ENCODE measurements around the gene ARF1.
A peak's percentile ranks its signal among the peaks of the same experiment; 100 is the strongest.

Gene ARF1

DNA sequence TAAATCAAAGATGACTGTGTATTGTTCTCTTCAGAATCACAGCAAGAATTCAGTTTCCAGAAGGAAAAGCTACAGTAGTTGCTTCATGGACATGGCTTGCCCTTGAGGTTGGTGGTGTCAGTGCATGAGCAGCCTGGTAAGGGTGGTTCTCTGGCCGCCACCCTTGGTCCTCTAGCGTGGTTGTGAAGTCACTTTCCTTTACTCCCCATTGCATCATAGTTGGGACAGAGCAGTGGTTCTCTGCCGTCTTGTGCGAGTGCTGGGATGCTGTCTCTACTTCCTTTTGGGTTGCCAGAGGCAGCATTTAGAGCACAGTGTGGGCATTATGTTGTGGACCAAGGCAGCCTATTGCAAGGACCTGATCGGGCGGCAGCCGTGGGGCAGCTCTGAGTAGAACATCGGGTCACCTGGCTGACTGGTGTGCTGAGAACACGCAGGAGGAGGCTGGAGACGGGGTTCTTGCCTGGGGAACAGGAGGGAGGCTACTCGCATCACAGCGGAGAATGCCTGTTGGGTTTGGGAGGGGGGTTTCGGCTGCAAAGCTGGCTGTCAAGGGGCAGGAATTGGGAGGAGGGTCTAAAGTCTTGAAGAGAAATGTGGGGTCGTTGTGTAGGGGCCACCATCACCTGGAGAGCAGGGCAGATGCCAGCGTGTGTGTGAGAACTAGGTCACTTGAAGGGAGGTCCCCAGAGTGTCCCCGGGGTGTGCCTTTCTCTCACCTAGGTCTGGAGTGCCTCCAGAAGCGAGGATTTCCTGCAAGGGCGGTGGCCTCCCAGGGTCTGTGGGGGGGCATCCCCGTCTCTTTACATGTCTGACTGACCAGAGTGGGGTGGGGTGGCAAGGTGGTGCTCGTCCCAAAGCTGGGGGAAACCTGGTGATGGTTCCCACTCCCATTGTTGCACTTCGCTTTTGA, 6.3 kb downstream of the ARF1 start:
- DNase-seq (ENCODE audit: low read depth in 3 of 3) = no peak

DNA sequence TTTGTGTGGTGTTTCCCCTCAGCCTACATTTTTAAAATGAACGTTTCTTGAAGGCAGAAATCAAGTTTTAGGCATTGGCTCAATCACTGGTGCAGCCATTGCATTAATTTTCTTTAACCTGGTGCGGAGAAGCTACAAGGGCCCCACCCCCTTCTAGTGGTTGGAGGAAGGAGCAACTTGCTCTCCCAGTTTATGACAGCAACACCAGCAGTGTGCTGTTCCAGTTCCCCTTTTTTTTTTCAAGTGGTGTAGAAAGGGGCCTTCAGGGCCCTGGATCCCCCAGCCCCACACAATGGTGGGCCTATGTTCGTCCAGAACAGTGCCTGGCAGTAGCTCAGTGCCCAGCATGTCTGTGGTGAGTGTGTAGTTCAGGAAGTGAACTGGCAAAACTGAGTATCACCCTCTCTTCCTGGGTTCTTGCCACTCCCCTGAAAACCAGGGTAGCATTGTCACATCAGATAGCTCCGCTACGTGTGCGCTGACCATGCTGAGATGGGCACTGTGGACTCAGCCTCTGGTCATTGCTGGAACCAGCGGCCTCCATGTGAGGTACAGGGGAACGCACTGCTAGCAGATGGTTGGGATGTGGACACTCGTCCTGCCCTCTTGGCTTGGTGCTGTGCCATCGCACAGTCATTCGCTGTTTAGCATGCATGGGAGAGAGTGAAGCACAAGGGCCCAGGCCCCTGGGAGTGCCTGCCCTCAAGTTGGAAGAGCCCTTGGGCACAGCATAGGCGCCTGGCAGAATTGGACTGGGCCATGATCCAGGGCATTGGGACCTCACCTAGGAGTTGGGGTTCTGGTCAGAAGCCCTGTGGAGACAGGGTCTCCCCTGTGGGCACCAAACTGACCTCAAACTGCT, 7.2 kb downstream of the ARF1 start:
- no peak for DNase-seq (ENCODE audit: low read depth in 3 of 3)

DNA sequence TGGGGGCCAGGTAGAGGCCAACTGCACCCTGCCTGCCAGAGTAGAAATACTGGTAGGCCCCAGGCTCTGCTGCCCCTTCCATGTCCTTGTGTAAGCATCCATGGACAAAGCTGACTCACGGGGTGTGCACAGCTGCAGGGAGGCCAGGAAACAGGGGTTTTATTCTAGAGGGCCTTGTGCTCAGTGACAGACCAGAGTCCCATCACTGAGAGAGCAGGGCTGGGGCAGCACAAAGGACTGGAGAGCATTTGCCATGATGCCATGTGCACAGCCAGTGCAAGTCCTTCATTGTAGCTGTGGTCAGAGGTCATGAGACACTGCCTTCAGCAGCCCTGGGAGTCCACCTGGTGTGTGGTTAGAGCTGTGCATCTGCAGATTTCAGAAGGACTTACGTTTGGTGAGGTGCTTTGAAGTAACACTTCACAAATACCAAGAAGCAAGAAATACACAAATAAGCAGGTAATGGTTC, 8.1 kb downstream of the ARF1 start:
- DNase-seq (ENCODE audit: low read depth in 3 of 3) = no peak

DNA sequence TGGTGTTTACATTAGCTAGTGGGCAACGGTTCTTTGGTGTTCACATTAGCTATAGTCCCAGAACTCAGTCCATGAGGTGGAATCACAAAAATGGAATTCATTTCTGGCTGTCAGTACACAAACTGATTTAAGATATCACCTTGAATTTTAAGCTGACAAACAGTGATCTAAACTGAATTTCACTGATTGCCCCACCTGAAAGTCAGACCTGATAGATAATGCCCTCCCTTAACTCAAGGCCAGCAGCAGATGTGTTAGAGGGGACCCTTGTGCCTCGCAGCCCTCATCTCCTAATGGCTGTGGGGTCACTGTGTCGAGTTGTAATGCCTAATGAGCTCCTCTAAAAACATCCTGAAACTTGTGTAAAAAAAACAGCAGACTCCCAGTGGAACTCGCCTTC, 8.6 kb downstream of the ARF1 start:
- no peak for DNase-seq (ENCODE audit: low read depth in 3 of 3)

DNA sequence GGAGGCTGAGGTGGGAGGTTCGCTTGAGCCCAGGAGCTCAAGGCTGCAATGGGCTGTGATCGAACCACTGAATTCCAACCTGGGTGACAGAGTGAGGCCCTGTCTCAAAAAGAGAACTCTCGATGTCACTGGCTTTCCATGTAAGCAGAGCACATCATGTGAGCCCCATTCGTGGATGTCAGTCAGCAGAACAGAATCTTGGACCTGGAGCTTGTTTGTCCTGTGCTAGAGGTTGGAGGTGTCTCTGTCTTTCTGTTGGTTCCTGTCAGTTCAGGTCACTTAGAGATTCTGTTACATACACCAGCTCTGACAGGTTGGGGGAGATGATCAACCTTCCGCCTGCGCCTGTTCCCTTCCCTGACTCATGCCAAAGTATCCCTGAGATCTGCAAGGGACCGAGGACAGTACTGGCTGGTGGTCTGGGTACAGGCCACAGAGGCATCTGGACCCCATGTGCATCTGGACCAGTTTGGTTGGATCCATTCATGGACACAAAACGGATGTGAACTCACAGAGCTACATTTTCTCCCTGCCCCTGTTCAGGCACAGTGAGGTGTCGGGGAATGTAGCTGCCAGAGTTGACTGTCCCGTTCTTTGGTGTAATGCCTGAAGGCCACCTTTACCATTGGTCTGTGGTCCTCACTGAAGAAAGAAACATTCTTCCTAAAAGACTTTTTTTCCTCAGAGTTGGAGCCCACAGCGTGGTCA, 10.0 kb downstream of the ARF1 start:
- no peak for DNase-seq (ENCODE audit: low read depth in 3 of 3)

DNA sequence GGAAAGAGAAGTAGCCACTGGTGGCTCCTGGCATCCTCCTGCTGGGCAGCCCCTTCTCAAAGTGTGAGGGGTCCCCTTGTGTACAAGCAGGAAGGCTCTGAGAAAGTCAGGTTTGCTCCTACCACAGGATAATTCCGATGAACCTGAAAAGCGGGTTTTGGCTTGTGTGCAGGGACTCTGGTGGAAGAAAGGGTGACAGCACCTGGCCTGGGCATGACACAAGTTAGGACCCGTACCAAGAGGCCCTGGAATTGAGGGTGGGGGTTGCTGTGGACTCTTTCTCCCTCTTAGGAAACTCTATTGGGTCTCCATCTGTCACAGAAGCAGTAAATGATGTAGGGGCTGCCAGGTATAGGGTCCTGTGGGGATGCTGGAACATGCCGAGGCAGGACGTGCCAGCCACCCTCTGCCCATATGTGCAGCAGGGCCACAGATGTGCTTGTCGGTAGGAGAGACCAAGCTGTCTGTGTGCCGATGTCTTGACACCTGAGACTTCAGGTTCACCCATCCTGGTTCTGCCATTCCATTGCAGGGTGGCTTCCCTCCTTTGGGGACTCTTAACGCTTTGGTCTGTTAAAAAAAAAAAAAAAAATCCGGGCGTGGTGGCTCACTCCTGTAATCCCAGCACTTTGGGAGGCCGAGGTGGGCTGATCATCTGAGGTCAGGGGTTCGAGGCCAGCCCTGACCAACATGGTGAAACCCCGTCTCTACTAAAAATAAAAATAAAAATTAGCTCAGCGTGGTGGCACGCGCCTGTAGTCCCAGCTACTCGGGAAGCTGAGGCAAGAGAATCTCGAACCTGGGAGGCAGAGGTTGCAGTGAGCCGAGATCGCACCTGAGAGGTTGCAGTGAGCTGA, 10.8 kb downstream of the ARF1 start:
- no peak for DNase-seq (ENCODE audit: low read depth in 3 of 3)

DNA sequence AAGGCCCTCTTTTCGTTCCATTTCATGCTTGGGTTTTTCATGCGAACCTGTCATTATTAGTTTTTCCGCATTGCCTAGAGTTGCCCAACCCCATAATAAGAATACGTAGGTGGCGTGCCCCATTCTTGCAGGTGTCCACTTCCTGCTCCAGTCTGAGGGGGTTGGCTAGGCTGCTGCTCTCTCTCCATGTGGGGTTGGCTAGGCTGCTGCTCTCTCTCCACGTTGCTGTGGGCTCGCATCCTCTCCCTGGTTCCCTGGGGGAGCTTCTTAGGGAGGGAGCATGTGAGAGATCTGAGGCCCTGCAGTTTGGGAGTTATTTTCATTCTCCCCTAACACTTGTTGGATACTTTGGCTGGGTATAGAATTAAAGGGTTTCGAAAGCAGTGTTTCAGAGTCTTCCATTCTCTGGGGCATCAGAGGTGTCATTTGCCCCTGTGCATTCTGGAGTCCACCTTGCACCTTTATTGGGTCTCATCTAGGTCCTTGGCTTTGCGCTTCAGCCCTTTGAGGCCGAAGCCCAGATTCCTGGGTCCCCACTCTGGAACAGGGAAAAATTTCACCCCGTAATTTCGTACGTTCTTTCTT, 12.0 kb downstream of the ARF1 start:
- DNase-seq (ENCODE audit: low read depth in 3 of 3) = no peak

DNA sequence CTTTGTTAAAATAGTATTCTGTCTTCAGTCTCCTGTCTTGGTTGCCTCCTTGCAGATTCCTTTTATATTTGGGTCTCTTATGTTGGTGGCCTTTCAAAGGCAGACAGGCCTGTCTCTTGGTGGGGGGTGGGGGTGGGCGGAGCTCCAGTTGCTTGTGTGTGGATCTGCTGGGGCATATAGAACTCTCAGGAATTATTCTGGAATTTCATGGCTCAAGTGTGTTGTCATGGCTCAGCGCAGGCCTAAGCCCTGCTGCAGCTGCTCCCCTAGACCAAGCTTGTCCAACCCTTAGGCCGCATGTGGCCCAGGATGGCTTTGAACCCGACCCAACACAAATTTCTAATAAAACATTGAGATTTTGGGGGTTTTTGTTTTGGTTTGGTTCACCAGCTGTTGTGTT, 12.7 kb downstream of the ARF1 start:
- no peak for DNase-seq (ENCODE audit: low read depth in 3 of 3)

DNA sequence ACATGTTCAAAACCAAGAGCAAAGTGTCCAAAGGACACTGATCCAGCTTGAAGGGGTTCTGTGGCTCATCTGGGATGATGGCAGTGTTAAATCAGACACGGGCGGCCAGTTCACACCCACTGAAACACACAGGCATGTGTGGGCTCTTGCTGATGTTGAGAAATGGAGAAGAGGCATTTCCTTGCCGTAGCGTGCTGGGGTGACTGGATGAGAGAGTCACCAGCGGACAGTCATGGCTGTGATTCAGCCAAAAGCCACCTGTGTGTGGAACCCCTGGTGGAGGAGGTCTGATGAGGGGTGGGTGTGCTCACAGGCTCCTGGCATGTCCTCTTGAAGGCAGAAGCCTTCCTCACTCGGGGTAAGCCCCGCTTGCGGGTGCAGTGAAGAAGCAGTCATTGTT, 13.4 kb downstream of the ARF1 start:
- DNase-seq (ENCODE audit: low read depth in 3 of 3) = no peak

DNA sequence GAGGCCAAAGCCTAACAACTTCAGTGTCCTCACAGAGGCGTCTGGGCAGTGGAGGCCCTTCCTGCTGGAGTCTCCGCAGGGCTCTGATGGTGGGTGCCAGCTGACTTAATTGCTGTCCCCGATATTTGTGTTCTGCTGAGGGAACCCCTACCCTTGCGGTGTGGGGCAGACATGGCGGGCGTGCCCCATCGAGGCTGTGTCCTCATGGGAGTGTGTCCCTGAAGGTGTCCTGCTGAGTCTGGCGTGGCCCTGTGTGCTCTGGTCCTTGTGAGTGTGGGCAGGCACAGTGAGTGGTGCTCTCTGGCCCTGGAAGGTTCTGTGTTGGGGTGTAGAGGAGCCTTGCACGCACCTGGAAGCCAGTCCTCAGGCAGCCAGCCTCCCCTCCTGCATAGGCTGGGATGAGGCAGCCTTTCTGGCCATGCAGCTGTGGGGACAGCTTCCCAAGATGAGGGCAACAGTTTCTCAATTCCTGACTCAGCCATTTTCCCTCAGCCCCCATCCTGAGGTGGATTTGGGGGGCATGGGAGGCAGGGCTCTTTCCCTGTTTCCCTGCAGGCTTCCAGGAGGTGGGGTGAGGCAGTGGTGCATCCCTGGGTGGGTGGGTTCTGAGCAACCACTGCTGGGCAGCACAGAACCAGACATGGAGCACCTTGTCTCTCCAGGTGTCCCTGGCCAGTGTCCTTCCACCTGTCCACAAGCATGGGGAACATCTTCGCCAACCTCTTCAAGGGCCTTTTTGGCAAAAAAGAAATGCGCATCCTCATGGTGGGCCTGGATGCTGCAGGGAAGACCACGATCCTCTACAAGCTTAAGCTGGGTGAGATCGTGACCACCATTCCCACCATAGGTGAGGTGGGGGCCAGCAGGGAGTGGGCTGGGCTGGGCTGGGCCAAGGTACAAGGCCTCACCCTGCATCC, 14.2 kb downstream of the ARF1 start:
- DNase-seq (ENCODE audit: low read depth in 3 of 3) = no peak

DNA sequence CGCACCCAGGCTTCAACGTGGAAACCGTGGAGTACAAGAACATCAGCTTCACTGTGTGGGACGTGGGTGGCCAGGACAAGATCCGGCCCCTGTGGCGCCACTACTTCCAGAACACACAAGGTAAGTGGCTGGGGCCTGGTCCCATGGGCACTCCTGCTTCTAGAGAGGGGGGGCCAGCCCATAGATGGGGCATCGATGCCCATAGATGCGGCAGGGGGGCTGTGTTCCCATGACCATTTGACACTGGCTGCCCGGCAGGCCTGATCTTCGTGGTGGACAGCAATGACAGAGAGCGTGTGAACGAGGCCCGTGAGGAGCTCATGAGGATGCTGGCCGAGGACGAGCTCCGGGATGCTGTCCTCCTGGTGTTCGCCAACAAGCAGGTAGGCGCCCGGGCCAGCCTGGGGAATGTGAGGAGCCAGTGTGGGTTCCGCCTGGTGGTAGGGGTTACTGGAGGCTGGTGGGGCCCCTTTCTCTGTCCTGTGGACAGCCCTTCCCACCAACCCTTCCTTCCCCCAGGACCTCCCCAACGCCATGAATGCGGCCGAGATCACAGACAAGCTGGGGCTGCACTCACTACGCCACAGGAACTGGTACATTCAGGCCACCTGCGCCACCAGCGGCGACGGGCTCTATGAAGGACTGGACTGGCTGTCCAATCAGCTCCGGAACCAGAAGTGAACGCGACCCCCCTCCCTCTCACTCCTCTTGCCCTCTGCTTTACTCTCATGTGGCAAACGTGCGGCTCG, 15.0 kb downstream of the ARF1 start:
- DNase-seq (ENCODE audit: low read depth in 3 of 3) = no peak

DNA sequence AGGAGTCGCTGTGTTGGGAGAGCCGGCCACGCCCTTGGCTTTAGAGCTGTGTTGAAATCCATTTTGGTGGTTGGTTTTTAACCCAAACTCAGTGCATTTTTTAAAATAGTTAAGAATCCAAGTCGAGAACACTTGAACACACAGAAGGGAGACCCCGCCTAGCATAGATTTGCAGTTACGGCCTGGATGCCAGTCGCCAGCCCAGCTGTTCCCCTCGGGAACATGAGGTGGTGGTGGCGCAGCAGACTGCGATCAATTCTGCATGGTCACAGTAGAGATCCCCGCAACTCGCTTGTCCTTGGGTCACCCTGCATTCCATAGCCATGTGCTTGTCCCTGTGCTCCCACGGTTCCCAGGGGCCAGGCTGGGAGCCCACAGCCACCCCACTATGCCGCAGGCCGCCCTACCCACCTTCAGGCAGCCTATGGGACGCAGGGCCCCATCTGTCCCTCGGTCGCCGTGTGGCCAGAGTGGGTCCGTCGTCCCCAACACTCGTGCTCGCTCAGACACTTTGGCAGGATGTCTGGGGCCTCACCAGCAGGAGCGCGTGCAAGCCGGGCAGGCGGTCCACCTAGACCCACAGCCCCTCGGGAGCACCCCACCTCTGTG, 15.9 kb downstream of the ARF1 start:
- DNase-seq (ENCODE audit: low read depth in 3 of 3) = no peak

DNA sequence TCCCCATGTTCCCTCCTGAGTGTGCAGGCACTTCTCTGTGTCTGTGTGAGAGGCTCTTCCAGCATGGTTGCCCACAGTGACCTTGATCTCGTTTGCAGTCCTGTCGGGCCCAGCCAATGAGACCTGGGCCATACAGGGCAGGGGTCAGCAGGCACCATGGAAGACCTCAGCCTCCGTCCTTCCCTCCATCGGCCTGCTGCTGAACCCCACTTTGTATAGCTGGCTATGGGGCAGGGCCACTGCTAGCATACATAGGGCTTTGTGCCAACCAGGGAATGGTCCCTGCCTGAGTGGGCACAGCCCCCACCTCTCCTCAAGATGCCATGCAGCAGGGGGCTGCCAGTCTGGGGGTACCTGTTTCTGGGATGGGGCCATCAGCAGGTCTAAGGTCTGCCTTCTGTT, 16.8 kb downstream of the ARF1 start:
- no peak for DNase-seq (ENCODE audit: low read depth in 3 of 3)

DNA sequence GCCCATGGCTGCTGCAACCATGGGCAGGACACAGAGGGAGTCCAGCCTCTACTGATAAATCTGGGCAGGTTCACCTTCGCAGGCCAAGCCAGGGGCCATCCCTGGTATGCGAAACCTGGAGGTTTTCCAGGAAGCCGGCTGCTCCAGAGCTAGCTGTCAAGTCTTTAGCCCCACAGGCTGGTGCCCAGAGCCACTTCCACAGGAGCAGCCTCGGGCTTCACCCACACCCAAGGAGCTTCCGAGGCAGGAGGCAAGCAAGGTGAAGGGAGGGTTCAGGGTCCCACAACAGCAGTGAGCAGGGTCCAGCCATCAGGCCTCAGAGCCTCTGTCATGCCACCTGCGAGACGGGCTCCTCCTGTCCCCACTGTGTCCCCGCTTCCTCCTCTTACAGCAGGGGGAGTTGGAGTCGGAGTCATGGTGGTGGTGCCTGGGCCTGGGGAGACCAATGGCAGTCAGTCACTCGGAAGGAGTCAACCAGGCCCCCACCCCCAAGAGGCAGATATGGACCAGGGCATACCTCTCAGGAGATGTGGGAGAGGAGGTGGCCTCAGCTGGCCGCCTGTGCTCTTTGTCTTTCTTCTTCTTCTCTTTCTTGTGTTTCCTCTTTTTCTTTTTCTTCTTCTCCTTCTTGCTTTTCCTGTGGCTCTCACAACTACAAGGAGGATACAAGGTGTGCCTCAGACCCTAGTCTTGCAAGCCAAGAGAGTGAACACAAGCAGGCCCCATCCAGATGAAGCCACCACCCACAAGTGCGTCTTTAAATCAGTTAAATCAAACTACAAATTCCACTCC, 18.5 kb downstream of the ARF1 start:
- DNase-seq (ENCODE audit: low read depth in 3 of 3) = no peak

DNA sequence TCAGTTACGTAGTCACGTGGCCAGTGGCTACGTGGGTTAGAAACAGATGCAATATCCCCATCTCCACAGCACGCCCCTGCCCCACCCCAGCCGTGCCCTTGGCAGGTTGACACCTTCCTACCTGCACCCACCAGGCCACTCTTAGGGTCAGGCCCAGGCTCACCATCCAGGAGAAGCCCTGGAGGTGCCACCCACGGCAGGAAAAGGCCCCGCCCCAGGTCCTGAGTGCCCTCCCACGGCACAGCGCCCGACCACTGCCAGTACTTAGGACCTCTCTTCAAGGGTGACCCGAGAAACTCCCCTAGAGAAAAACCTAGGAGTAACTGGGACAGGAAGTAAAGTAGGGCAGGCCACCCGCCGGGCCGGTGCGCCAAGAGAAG, 19.1 kb downstream of the ARF1 start:
- DNase-seq (ENCODE audit: low read depth in 3 of 3) = no peak

DNA sequence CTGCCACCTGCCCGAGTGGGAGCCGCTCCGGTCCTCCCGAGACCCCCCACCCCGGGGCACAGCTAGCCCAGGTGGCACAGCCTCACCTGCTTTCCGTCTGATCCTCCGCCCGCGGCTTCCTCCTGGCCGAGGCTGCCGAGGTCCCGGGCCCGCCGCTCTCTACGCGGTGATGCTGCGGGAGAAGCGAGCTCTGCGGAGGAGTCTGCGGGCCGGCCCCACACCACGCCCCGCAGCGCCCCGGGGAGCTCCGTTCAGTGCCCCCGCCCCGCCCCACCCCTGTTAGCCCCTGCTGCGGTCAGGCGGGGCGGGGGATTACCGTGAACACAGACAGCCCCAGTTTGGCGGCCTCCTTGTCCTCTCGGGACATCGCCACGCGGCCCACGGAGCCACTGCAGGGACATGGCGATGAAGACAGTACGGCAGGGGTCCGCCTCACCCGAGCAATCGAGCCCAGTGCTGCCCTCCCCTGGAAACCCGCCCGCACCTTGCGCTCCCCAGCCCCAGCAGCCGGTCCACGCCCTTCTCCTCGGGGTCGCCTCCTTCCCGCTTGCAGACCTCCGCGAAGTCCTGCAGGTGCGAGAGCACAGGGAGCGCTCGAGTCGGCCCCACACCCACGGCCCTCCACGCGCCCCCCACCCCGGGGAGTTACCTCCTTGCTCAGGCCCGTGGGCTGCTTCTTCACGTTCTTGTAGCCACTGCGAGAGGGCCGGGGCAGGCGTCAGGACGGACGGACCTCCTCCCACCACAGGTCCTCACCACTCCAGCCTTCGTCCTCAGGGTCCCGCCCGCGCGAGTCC, 19.7 kb downstream of the ARF1 start:
- peak in 1 of 3 donors; percentile 45 for DNase-seq (ENCODE audit: low read depth in 3 of 3)
